Left ventricle myocardium inferior (tissue), 1 donor: ENCODE measurements around the gene IL36RN. TPM values are rescaled to one million over a fixed set of nuclear protein-coding genes. Genes with fewer than 3 reads are reported as not detected.

Experiments
- DNase-seq: peaks from one replicate; pipeline ENCODE4 v3.0.0-alpha.2; 2020
- H3K27ac ChIP-seq: fragments of 200-600 bp; replicated peaks from 2 replicates; pipeline ENCODE4 v1.8.0; 2021
- H3K27me3 ChIP-seq: fragments of 200-600 bp; 2 replicates; pipeline ENCODE4 v1.8.0; 2021; ENCODE audit warnings: low read depth
- H3K36me3 ChIP-seq: fragments of 200-600 bp; 2 replicates; pipeline ENCODE4 v1.8.0; 2021
- H3K4me1 ChIP-seq: fragments of 200-600 bp; 2 replicates; pipeline ENCODE4 v1.8.0; 2021
- H3K4me3 ChIP-seq: fragments of 200-600 bp; 2 replicates; pipeline ENCODE4 v1.8.0; 2021; ENCODE audit warnings: mild to moderate bottlenecking, moderate library complexity
- H3K9me3 ChIP-seq: fragments of 200-600 bp; replicated peaks from 2 replicates; pipeline ENCODE4 v1.8.0; 2021
- intact Hi-C: fragments of 100-400 bp; cut with micrococcal nuclease; formaldehyde crosslinking; loops from one replicate; pipeline ENCODE4 v1.11.0; 2022
- total RNA-seq: library from RNA; stranded (reverse); fragmentation: NEBNext Ultra II Directional; extraction: Animal tissue kit (Norgen Biotek cat#: 25700); gene quantifications from one replicate; pipeline ENCODE4 v1.2.1, GENCODE V29; 2021
- TF ChIP-seq, protein P1 (sequence below): fragments of 200-600 bp; IDR thresholded peaks from 2 replicates; pipeline ENCODE4 v1.8.0; 2021; ENCODE audit warnings: antibody characterized with exemption, mild to moderate bottlenecking, borderline replicate concordance
- donor health status: DM: no; HTN: yes; CAD: no; lungs with severe emphysema.

Gene IL36RN
- total RNA-seq, 1 donor from 2014 or later, result not detected

- no peaks in the 10 kb centered on the region for H3K36me3 ChIP-seq
- DNase-seq, result no peak
- no peak overlapping the region for H3K27ac ChIP-seq
- no peaks in the 10 kb centered on the region for H3K9me3 ChIP-seq
- H3K27me3 ChIP-seq, result peaks cover 73% of the 10 kb centered on the region
- no peaks in the 10 kb centered on the region for H3K4me1 ChIP-seq
- TF ChIP-seq, protein P1, sequence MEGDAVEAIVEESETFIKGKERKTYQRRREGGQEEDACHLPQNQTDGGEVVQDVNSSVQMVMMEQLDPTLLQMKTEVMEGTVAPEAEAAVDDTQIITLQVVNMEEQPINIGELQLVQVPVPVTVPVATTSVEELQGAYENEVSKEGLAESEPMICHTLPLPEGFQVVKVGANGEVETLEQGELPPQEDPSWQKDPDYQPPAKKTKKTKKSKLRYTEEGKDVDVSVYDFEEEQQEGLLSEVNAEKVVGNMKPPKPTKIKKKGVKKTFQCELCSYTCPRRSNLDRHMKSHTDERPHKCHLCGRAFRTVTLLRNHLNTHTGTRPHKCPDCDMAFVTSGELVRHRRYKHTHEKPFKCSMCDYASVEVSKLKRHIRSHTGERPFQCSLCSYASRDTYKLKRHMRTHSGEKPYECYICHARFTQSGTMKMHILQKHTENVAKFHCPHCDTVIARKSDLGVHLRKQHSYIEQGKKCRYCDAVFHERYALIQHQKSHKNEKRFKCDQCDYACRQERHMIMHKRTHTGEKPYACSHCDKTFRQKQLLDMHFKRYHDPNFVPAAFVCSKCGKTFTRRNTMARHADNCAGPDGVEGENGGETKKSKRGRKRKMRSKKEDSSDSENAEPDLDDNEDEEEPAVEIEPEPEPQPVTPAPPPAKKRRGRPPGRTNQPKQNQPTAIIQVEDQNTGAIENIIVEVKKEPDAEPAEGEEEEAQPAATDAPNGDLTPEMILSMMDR, result no peak
- intact Hi-C loops, result no loop called here
- no peak overlapping the region for H3K4me3 ChIP-seq
These were observed 26.5 kb downstream of the IL36RN start for GRCh38 chr2:113085542-113085941.

- Histone ChIP-seq H3K9me3 (no peaks in the 10 kb centered on the region), H3K36me3 (no peaks in the 10 kb centered on the region), H3K27me3 (peaks cover 46% of the 10 kb centered on the region), H3K4me3 (no peak overlapping the region), H3K27ac (no peak overlapping the region), H3K4me1 (no peaks in the 10 kb centered on the region)
- DNase-seq, result no peak
- intact Hi-C loops, result no loop called here
- TF ChIP-seq, protein P1, result no peak
These were observed 29.4 kb downstream of the IL36RN start for GRCh38 chr2:113088213-113088992.

DNA sequence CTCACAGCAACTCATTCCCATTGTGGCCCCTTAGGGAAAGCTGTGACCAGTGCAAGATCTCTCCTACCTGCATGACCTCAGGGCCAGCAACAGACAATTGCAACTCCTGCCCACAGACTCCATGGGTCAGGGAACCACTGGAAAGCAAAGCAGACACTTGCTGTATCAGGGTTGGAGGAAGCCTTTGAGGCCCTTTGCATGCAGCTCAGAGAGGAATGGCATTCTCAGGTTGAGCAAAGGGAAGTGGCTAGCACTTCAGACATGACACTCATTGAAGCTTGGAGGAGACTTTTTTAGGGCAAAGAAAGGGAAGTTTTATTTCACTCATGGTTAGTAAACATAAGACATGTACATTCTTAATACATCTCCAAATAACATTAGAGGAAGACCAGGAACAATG, 30.9 kb downstream of the IL36RN start:
- H3K9me3 ChIP-seq, result peaks cover 7% of the 10 kb centered on the region
- H3K4me3 ChIP-seq, result no peak overlapping the region
- no peaks in the 10 kb centered on the region for H3K36me3 ChIP-seq
- H3K27ac ChIP-seq, result no peak overlapping the region
- H3K27me3 ChIP-seq, result peaks cover 32% of the 10 kb centered on the region
- H3K4me1 ChIP-seq, result no peaks in the 10 kb centered on the region
- TF ChIP-seq, protein P1, result no peak
- no peak for DNase-seq
- intact Hi-C loops, result no loop called here

DNA sequence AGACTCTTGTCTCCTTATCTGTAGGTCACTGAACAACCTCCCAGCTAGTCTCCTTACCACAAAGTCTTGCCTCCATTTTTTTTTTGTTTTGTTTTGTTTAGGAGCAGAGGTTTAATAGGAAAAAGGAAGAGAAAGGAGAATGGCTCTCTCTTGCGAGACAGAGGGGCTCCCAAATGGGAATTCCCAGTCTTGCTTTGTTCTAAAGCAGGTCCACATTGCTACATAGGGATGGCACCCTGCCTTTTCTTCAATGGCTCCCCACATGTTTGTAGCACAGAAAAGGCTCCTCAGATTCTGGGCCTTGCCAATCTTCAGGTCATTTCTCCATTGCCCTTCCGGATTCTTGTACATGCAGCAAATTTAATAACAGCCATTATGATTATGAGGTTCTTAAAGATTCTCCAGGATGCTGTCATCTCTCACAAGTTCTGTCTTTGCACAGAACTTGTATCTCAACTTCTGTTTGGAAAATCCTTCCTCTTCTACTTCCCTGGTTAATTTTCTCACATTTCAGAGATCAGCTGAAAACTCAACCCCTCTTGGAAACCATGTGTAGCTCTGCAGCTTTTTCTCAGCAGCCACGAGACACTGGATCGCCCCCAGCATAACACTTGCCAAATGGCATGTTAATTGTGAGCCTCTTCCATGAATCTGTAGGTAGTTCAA, 32.4 kb downstream of the IL36RN start:
- no peak for DNase-seq
- Histone ChIP-seq H3K4me3 (no peak overlapping the region), H3K4me1 (no peaks in the 10 kb centered on the region), H3K27ac (no peak overlapping the region), H3K36me3 (no peaks in the 10 kb centered on the region), H3K27me3 (peaks cover 32% of the 10 kb centered on the region), H3K9me3 (peaks cover 13% of the 10 kb centered on the region)
- intact Hi-C loops, result no loop called here
- TF ChIP-seq, protein P1, result no peak

GRCh38 chr2:113092864-113093612, 34.0 kb downstream of the IL36RN start:
- Histone ChIP-seq H3K4me1 (no peaks in the 10 kb centered on the region), H3K9me3 (peaks cover 13% of the 10 kb centered on the region), H3K27me3 (peaks cover 25% of the 10 kb centered on the region), H3K4me3 (no peak overlapping the region), H3K36me3 (no peaks in the 10 kb centered on the region), H3K27ac (no peak overlapping the region)
- no peak for DNase-seq
- intact Hi-C loops, result no loop called here
- TF ChIP-seq, protein P1, result no peak
